GM12892 (cell line): Measurements from ENCODE around the gene HTR1D.

Source experiments
- POLR2A ChIP-seq: IDR thresholded peaks from 2 replicates; pipeline ENCODE4 v1.6.1; 2011; ENCODE audit warnings: low read depth, low read length, control low read depth
- POLR2AphosphoS5 ChIP-seq: IDR thresholded peaks from 2 replicates; pipeline ENCODE4 v1.6.1; 2011; ENCODE audit warnings: low read depth, low read length, control low read depth
- TAF1 ChIP-seq: IDR thresholded peaks from 2 replicates; pipeline ENCODE4 v1.6.1; 2011; ENCODE audit warnings: low read depth, mild to moderate bottlenecking, control low read depth, low read length, borderline replicate concordance

DNA sequence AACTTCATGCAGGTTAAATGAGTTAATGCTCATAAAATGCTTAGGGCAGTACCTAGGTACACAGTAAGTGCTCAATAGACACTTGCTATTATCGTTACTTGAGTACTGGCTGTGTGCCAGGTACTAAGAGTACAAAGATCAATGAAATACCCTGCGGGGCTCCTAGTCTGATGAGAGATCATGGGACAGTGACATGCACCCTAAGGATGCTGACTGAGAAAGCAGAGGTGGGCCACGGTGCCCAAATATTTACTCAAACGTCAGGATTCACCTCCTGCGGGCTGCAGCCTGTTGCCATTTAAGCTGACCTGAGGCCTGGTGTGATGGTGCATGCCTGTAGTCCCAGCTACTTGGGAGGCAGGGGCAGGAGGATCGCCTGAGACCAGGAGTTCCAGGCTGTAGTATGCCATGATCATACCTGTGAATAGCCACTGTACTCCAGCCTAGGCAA is 28.8 kb downstream of the HTR1D start:
- TF ChIP-seq POLR2A (no peak), POLR2AphosphoS5 (no peak), TAF1 (no peak)
